ENCODE data around the gene AFF3.
"Not testable (repeated sequence)": the region's sequence is repeated elsewhere in the genome, so short reads cannot be mapped to it uniquely, and the experiment has no call there.

The AFF3 gene

DNA sequence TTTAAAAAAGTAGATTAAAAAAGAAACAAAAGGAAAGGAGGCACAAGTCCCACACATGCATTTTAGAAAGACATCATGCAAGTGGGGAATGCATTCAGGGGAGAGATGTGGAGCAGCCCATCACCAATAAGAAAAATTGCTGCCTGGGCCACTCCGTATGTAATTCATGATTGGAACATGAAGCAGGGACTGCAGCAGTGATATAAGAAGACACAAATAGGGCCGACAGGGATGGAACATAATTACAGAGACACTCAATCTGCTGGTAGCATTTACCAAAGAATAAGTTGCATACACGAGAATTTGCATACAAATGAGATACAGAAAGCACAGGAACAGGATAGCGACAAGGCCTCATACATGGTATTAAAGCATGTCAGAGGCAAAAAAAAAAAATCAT is 6.5 kb upstream of the AFF3 start:
- no peak for DNase-seq (ENCODE audit: low read depth)

DNA sequence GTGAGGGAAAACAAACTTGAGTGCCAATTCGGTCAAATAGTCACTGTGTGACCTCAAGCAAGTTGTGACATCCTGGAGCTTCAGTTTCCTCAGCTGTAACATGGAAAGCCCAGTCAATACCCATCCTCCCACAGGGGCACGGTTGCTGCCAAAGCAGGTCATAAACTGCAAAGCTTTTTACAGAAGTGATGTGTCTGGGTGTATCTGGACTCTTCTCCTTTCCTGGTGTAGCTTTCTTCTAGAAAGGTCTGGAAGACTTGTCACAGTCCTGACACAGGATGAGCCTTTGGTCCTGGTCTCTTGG is 4.2 kb upstream of the AFF3 start:
- no peak for DNase-seq (ENCODE audit: low read depth)

DNA sequence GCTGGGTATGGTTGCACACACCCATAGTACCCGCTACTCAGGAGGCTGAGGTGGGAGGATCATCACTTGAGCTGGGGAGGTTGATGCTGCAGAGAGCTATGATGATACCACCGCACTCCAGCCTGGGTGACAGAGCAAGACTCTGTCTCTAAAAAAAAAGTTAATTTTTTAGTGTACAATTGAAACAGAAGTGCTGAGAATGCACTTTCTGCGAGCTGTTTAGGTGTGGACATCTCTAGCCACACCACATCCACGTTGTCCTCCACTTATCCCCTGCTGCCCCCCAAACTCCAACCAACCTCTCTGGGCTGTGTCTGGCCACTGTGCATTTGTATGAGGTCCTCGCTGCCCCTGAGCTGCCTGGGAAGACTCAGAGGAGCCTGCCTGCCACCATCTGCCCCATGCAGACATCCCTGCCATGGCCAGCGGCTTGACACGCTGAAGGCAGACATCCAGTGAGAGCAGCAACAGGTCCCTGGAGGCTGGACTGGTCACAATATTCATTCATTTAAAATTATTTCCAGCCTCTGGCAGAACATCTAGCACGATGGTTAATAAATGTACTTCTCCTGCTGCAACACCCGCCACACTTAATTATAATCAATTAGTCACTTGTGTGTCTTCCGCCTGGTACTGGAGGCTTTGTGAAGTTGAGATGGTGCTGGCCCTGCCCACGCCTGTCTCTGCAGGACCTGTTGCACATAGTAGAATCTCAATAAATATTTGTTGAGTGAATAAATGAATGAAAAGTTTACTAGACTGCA is 3.7 kb upstream of the AFF3 start:
- no peak for DNase-seq (ENCODE audit: low read depth)

DNA sequence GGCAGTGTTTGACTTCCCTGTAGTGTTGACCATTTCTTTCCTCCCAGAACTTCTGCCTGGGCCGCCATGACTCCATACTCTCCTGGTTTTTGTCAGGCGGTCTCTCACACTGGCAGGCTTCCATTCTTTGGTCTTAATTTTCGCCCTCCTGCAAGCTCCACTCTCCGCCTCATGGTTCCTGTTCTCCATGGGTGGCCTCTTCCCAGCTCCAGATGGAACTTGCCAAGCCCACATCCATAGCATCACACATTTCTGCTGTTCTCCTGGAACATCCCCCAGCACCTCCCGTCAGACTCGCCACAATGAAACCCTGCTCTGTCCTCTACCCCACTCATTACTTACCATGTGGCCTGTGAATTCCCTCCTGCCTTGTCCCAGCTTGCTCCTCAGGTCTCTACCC is 896 bp upstream of the AFF3 start:
- DNase-seq (ENCODE audit: low read depth) = no peak

DNA sequence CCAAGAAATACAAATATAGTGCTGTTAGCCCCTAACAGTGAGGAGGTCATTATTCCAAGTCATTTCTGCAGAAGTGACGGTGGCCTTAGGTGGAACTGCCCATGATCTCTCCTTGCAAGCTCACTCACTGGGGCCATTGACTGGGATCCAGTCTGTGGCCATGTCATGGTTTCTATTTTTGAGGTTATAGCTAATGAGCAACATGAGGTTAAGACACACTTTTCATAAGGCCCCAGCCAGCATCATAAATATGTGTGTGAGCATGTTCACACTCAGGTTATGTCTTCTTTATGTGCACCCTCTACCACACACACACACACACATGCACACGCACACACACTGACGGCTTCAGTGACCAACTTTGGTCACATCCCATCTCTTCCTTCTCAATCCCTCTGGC is 484 bp downstream of the AFF3 start:
- no peak for DNase-seq (ENCODE audit: low read depth)

DNA sequence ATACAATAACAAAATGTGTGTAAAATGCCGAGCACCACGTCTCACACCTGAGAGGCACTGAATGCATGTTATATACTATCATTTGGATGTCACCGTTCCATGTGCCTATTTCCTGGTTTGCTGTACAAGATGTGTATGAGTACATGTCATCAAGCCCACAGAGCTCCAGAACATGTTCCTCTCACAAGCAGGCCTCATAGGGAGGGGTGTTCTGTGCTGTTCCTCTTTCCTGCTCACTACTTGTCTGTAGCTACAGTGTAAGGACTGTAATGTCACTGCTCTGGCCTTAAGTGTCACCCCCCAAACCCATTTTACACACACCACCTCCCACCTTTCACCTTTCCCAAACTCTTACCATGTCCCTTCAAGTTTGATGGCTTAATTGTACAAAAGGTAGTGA is 1.8 kb downstream of the AFF3 start:
- DNase-seq (ENCODE audit: low read depth) = no peak

DNA sequence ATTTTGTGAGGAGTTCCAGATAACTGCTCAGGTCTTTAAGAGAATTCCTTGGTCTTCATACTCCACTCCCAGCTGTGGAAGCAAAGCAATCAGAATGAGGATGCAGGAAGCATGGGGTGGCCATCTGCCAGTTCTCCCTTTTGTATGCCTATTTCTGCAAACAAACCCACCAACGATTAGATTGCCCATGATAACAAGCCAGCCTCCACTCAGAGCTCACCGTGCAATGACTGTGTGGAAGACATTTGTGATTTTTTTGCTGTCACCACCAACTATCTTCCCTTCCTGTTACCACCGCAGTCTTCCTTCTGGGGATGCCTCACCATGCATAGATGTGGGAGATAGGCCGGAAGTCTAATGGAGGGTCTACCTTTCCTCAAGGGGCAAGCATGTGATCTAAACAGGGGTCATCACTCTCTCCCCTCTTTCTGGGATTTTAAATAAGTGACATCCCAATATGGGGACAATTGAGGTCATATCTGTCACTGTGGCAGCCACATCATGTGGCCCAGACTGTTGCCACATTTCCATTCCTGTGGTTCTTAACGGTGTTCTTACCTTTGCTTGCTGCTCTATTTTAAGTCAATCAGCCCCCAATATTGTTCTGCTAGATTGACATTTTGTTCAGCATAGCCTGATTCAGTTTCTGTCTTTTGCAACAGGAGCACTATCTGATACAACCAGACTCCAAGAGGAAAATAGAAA is 4.4 kb downstream of the AFF3 start:
- DNase-seq (ENCODE audit: low read depth) = no peak

DNA sequence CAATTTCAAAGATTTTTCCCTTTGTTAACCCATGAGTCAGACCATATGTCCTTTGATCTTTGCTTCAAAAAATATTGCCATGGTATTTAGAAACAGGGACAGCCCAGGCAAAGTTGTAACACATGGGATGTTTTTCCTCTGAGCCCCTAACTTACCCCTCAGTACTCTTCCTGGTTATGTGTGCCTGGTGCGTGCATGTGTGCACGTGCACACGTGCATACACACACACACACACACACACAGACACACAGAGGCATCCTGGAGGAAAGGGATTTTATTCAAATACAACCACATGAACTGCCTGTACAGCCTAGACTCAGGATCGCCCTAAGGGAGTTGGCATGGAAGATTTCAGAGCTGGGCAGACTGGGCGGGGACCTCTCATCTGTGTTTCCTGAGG is 5.1 kb downstream of the AFF3 start:
- DNase-seq (ENCODE audit: low read depth) = no peak

DNA sequence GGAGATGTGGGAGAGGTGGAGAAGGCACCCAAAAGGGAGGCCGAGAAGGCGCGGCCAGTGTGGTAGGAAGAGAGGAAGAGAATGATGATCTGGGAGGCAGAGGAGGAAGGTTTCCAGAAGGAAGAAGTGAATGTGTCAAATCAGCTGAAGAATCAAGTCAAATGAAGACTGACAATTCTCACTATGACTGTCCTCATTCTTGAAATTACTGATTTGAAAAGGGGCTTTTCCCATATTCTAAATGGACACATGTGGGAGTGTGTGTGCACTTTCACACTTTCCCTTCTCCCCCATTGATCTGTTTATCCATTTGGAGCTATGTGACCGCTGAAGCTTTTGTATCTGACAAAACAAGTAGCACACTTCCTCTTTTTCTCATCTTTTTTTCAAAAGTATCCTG is 6.1 kb downstream of the AFF3 start:
- no peak for DNase-seq (ENCODE audit: low read depth)

DNA sequence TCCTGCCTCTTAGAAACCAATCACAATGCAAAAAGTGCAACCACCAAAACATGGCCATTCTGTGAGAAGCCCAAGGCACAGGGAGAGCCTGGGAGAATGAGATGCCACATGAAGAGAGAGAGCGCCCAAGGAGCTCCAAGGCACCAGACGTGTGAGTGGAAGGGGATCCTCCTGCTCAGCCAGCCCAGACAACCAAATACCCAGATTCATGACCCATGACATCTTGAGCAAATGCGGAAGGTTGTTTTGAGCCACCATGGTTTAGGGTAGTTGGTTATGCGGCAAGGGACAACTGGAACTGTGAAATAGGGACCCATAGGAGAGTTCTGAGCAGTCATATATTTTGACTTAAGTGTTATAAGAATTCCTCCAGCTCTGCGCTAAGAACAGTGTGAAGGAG is 7.0 kb downstream of the AFF3 start:
- no peak for DNase-seq (ENCODE audit: low read depth)

DNA sequence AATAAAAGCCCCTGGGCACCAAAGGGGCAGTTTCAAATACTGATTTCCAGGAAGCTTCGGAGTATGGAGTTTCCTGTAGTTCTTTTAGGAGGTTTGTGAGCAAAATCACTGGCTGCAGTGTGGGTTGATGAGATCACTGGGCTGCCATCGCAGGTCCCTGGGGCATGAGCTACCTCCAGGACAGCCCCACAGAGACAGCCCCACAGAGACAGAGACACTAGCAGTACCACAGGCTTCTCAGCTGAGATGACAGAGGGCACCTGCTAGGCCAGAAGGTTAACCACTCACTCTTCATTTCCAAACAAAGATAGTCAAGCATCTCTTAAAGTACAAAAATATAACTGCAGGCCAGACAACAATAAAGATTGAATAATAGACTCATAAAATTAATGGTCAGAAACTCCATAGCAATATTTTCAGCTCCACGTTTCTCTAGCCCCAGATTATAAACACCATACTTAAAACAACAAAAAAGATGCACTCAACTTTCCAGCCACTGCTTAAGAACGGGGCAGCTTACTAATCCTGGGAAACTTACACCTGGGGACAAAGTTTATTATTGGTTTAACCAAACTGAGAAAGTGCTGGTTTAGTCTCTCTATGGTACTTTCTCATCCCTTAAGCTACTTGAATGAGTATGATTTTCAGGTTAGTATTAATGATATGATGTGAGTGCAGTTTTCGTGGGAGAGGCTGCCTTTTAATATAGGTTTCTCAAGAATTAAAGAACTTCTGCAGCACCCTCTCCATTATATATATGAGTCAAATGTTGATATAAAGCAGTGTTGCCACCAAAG is 11.6 kb downstream of the AFF3 start:
- no peak for DNase-seq (ENCODE audit: low read depth)

DNA sequence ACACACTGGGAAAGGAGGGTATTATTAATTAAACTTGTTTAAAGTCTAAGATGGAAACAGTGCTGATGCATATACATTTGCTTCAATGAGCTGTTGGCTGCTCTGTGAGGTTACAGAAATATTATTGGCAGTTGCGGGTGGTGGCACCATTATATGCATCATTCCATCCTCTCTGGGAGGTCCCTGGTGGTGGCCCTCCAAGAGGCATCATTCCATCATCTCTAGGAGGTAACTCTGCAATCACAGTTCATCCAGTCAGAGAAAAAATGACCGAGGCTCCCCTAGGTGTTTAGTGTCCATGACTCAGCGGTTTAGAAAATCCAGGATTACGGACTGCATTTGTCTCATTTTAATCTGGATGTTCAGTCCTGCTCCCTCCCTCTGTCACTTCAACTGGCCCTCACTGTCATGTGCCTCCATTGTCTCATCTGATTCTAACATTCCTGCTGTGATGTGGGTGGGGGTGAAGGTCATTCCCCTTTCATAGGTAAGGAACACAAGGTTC is 15.4 kb downstream of the AFF3 start:
- DNase-seq (ENCODE audit: low read depth) = no peak

DNA sequence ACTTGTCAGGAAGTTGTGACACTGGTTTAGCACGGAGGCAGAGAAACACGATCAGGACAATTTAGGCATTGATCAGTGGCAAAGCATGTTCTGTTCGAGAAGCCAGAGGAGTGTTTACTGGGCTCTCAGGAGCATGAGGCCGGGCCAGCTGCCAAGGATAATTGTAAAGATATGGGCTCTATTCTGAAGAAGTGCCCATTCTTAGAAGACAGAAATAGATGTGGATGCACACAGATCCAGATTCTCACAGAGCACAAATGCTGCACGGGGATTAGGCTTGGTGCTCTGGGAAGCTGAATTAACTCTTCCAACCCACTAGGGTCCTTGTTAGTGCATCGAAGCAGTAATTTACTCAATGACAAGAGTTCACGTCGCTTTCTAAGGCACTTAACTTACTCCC is 16.2 kb downstream of the AFF3 start:
- DNase-seq (ENCODE audit: low read depth) = no peak

DNA sequence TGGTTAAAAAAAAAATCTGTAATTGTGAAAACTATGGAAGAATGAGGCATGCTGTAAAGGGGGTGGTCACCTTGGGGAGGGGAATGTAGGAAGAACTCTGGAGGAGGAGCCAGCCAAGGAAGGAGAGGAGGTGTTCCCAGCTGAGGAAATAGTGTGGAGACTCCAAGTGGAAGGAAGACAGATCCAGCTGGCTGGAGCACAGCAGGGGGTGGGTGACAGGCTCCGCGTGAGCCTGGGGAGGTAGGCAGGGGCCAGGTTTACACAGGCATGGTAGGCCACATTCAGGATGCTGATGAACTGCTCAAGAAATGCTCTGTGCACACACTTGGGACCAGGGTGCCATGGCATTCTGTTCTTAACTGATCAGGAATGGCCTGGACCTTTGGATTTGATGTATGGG is 16.8 kb downstream of the AFF3 start:
- DNase-seq (ENCODE audit: low read depth) = no peak

DNA sequence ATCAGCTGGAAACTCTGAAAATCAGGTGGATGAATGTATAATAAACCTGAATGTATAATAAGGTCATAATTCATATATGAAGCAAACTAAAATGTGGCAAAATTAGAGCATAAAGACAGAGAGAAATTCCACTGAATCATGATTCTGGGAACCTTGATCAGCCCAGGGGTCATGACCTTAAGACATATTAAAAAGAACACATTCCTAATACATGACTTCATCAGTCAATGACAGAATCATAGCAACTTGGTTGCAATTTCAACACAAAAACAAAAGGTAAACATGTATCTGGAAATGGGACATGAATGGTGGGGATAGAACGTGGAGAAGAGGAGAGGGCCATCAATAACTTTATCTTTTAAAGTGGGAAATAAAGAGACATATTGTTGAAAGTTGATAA is 17.6 kb downstream of the AFF3 start:
- DNase-seq (ENCODE audit: low read depth) = no peak

DNA sequence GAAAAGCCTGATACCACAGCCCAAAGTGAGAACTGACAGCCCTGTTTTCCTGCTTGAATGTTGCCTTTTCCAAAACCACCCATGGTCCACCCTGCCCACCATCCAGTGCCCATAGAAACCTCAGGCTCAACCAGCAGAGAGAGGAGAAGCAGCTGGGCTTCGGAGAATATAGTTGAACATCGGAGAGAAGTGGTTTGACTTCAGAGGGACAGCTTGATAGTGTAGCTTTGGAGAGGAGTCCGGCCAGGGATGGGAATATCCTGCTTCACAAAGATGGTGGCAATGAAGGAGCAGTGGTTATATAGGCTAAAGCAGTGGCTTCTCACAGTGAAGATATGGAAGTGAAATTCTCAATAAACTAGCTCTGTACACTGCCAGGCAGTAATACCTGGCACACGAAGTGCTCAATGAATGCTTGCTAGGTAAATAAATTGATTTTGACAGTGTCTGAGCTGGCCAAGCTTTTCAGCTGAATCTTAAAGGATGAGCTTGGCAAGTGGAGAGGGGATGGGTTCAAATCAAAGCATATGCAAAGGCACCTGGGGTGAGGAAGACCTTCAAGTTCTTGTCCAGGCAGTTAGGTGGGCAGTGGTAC is 21.2 kb downstream of the AFF3 start:
- DNase-seq (ENCODE audit: low read depth) = no peak

DNA sequence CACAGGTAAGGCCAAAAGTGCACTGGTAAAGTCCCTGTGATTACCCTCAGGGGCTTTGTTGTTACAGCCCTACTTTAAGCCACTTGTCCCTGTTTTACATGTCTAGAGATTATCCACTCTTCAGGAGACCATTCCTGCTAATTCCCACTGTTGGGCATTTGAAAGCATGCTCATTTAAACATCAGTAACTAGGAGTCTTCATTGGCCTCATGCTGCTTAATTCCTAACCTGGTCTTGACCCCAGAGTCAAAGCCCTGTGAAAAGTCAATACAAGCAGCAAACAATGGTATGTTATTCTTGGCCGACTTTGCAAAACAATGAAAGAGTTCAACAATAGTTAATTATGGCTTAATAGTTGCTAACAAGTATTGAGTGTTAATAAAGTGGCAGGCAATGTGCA is 23.2 kb downstream of the AFF3 start:
- no peak for DNase-seq (ENCODE audit: low read depth)

DNA sequence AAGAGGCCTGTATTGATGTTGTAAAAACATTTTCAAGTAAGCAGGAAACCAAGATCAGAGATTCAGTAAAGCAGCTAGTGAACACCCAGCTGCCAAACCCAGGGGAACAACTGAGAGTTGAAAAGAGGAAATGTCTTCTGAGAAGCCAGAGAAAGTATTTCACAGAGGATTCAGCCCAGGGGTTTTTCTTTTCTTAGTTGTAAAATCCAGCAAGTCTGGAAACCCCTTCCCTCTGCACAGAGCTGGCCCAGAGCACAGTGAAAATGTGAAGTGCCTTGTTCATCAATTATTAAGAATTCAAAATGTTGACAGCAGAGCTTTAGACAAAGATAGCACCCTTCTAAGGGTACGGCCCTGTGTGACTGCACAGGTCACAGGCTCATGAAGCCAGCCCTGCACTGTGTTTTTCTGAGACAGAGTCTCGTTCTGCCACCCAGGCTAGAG is 28.4 kb downstream of the AFF3 start:
- DNase-seq (ENCODE audit: low read depth) = no peak

DNA sequence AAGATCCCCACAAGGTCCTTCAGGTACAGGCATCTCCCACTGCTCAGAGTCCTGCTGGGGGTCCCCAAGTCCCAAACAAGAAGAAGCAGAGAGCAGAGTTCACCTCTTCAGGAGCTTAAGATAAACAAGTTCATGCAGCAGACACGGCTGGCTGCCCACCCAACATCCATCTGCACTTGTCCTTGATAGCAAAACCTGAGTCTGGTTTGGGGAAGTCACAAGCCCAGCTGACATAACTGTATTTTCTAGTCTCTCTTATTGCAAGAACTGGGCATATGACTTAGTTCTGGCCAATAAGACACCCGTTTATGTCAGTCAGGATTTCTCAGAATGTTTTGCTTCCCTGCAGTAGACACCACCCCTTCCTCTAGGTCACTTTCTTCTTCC is 31.8 kb downstream of the AFF3 start:
- no peak for DNase-seq (ENCODE audit: low read depth)

DNA sequence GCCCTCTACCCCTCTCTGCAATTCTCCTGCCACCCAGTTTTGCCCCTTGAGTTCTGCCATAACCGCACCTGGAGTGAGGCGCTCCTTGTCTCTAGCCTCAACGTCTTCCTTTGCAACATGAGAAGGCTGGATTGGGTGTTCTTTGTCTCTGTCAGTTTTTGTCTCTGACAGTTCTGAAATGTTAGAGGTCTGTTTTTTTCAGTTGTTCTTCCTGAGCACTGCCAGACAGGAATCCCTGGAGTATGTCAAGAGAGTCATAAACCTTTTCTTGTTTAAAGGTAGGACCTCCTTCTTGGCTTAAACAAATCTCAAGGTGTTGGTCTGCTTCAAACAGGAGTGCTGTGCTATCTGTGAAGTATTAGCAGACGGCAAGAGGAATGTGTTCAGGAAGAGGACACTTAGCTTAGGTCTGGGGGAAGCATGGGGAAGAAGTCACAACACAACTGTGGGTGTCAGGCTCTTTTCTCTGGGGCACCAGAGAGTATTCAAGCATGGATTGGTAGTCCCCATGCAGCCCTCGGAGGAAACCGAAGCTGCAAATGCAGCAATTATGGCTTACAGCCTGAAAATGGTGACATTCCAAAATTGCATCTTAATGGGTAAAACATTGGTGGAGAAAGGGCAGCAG is 32.3 kb downstream of the AFF3 start:
- DNase-seq (ENCODE audit: low read depth) = no peak

DNA sequence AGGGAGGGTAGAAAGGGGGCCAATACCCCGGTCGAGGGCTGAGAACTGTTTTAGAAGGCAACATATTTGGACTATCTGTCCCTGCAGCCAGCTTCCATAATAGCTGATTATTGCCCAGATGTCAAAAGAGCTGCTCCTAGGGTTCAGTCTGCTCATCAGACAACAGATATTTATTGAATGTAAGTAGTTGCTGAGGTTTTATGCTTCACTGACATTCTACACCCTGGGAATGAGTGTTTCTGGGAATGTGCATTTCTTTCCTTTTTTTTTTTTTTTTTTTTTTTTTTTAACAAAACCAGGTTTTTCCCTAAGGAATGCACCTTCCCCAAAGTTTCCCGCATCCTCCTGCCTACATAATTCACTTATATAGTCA is 33.8 kb downstream of the AFF3 start:
- DNase-seq (ENCODE audit: low read depth) = not testable (repeated sequence)

DNA sequence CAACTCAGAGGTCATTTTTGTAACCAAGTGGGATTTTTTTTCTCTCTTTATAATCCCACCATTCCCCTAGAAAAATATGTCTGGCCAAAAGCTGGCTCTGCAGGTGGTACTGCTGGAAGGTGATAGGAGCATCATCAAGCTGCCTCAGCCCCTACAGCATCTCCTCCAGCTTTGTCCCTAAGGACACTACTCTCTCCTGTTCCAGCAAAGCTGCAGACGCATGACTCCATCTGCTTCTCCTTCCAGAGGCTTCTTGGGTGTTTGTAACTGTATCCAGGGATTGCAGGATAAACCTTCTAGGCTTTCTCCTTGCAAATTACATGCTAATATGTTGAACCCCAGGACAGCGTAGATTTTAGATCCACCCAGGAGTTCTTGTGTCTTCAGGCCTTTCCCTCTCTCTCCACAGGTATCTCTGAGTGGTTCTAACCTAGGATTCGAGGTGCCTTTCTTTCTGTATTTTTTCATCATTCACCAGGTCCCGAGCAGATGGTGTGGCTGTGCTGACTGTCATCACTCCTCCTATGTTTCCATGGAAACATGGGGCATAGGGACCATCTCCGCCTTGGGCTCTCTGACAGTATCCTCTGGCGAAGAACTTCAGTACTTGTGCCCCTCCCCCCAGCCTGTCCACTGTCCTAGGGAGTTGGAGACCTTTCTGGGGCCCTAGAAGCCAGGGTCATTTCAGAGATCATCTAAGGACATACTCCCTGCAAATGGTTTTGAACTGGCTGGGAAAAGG is 34.3 kb downstream of the AFF3 start:
- no peak for DNase-seq (ENCODE audit: low read depth)
